ENCODE results near the gene CACUL1.

DNA sequence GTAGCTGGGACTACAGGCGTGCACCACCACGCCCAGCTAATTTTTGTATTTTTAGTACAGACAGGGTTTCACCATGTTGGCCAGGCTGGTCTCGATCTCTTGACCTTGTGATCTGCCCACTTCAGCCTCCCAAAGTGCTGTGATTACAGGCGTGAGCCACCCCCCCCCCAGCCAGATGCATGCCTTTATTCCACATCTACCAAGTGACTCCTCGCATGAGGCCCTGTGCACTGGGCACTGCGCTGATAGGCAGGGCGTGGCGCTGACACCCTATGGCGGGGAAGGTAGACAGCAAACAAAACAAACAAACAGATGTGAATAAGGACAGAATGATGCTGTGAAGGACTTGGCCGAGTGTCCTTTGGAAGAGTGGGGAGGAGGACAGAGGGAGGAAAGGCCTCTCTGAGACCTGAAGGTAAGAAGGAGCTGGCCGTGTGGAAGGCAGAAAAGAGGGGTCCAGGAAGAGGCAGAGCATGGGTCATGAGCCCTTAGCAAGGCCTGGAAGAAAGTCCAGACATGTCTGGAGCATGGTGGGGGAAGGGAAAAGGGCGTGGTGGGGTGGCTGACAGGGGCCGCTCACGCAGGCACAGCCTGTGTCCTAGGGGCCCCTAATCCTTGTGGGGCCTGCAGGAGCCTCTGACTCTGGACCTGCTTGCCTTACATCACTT is 47.5 kb upstream of the CACUL1 start:
- no peak for TF ChIP-seq EZH2 (IDR thresholded peaks at IDR 0.05; ENCODE audit: low read depth)
- TF ChIP-seq, protein P1, sequence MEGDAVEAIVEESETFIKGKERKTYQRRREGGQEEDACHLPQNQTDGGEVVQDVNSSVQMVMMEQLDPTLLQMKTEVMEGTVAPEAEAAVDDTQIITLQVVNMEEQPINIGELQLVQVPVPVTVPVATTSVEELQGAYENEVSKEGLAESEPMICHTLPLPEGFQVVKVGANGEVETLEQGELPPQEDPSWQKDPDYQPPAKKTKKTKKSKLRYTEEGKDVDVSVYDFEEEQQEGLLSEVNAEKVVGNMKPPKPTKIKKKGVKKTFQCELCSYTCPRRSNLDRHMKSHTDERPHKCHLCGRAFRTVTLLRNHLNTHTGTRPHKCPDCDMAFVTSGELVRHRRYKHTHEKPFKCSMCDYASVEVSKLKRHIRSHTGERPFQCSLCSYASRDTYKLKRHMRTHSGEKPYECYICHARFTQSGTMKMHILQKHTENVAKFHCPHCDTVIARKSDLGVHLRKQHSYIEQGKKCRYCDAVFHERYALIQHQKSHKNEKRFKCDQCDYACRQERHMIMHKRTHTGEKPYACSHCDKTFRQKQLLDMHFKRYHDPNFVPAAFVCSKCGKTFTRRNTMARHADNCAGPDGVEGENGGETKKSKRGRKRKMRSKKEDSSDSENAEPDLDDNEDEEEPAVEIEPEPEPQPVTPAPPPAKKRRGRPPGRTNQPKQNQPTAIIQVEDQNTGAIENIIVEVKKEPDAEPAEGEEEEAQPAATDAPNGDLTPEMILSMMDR (conservative IDR thresholded peaks at IDR 0.05) = no peak

Data from PC-9 (cell line).